EH (cell line): ENCODE results near the gene KRT1.

Experiments
- DNase-seq: peaks from one replicate; pipeline ENCODE4 v3.0.0-alpha.2; 2015; ENCODE audit warnings: low read depth

KRT1 gene

GRCh38 chr12:52698651-52699340 is 18.6 kb upstream of the KRT1 start:
- no peak for DNase-seq

- no peak for DNase-seq
These were observed 16.9 kb upstream of the KRT1 start for GRCh38 chr12:52697058-52697582.

GRCh38 chr12:52696588-52696987 is 16.4 kb upstream of the KRT1 start:
- DNase-seq = no peak

GRCh38 chr12:52695039-52695438 is 14.8 kb upstream of the KRT1 start:
- DNase-seq = no peak

- DNase-seq = no peak
These were observed 13.9 kb upstream of the KRT1 start for GRCh38 chr12:52694151-52694550.

GRCh38 chr12:52693261-52693660 is 13.1 kb upstream of the KRT1 start:
- DNase-seq = no peak

- no peak for DNase-seq
These were observed 12.0 kb upstream of the KRT1 start for GRCh38 chr12:52692254-52692653.

GRCh38 chr12:52691841-52692150 is 11.6 kb upstream of the KRT1 start:
- no peak for DNase-seq

- no peak for DNase-seq
These were observed 11.1 kb upstream of the KRT1 start for GRCh38 chr12:52691076-52691840.

- no peak for DNase-seq
These were observed 10.3 kb upstream of the KRT1 start for GRCh38 chr12:52690351-52691075.

- DNase-seq = no peak
These were observed 9.7 kb upstream of the KRT1 start for GRCh38 chr12:52689936-52690335.

- DNase-seq = no peak
These were observed 9.0 kb upstream of the KRT1 start for GRCh38 chr12:52689239-52689638.

GRCh38 chr12:52688481-52688880 is 8.3 kb upstream of the KRT1 start:
- no peak for DNase-seq

GRCh38 chr12:52687497-52688385 is 7.5 kb upstream of the KRT1 start:
- DNase-seq = no peak

- no peak for DNase-seq
These were observed 6.7 kb upstream of the KRT1 start for GRCh38 chr12:52686756-52687487.

- DNase-seq = no peak
These were observed 5.9 kb upstream of the KRT1 start for GRCh38 chr12:52686063-52686462.

GRCh38 chr12:52685406-52685890 is 5.2 kb upstream of the KRT1 start:
- no peak for DNase-seq

- no peak for DNase-seq
These were observed 4.2 kb upstream of the KRT1 start for GRCh38 chr12:52684431-52684830.

- no peak for DNase-seq
These were observed 3.5 kb upstream of the KRT1 start for GRCh38 chr12:52683575-52684300.

GRCh38 chr12:52682938-52683574 is 2.8 kb upstream of the KRT1 start:
- DNase-seq = no peak
